ENCODE measurements around the gene TMEM129.

DNA sequence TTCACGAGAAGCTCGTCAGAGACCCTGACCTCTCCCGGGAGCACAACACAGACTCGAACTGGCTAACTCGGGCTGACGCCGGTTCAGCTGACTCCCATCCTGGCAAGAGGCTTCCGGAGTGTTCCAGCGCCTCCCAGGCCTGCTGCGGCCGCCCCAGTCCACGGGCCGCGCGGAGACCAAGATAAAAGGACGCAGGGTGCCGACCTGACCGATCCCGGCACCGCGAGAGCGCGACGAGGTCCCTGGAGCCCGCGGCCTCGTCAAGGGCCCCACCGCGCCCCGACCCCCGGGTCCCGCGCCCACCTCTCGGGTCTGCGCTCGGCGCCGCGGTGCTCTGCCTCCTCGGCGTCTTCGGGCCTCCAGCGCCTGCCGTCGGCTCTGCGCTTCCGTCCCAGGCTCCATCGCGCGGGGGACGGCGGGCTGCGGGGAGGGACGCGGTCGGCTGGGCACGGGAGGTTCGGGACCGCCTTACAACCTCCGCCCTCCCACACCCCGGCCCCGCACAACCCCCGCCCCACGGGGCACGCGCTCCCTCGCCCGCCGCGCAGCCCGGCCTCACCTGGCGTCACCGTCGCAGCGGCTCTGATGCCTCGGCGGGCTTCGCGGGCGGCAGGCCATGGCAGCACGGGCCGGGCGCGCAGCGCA is 9.4 kb downstream of the TMEM129 start:
- TF ChIP-seq, protein P1, sequence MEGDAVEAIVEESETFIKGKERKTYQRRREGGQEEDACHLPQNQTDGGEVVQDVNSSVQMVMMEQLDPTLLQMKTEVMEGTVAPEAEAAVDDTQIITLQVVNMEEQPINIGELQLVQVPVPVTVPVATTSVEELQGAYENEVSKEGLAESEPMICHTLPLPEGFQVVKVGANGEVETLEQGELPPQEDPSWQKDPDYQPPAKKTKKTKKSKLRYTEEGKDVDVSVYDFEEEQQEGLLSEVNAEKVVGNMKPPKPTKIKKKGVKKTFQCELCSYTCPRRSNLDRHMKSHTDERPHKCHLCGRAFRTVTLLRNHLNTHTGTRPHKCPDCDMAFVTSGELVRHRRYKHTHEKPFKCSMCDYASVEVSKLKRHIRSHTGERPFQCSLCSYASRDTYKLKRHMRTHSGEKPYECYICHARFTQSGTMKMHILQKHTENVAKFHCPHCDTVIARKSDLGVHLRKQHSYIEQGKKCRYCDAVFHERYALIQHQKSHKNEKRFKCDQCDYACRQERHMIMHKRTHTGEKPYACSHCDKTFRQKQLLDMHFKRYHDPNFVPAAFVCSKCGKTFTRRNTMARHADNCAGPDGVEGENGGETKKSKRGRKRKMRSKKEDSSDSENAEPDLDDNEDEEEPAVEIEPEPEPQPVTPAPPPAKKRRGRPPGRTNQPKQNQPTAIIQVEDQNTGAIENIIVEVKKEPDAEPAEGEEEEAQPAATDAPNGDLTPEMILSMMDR (IDR thresholded peaks at IDR 0.05), result no peak
- TF ChIP-seq EP300 (IDR thresholded peaks at IDR 0.05), result no peak
- TF ChIP-seq POLR2AphosphoS5 (IDR thresholded peaks at IDR 0.05), result no peak
